GM18508 (cell line): ENCODE results near the gene NOL11.
"Not testable (repeated sequence)": the region's sequence is repeated elsewhere in the genome, so short reads cannot be mapped to it uniquely, and the experiment has no call there.

ENCODE experiments used
- ATAC-seq: cut with Tn5 transposase; IDR thresholded peaks from one replicate; pipeline ENCODE4 v1.9.1; 2021; ENCODE audit warnings: moderate number of reproducible peaks; ENCODE audit not compliant: insufficient read depth, unreplicated experiment

NOL11 gene

DNA sequence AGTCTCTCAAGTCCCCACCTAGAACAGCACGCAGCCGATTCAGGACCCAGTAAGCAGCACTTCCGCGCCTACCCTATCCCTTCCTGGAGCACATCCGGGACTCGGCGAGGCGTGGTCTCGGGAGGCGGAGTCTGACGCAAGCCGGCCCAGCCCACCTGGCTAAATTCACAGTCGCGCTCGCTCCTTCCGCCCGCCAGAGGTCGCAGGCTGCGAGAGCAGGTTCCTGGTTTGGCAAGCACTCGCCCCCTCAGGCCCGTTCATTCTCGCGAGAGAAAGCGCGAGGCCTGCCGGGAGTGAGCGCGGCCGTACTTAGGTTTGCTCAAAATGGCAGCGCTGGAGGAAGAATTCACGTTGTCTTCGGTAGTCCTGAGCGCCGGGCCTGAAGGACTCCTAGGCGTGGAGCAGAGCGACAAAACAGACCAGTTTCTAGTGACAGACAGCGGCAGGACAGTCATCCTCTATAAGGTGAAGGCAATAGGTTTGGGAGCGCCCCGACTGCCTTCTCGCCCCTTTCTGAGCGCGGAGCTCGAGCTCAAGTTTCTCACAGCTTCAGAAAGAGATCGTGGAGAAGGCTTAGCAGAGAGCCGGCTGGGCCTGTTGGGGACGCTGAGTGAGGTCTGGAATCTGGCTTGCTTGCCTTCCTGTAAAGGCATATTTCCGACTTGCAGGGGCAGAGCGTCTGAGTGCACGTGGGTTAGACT is at the start of gene NOL11:
Gene NOL11, plus strand, starts transcription at position 313 of the 701 bp plus-strand sequence. Its CDS starts 12 bp downstream, at position 325.
- ATAC-seq = peak; percentile 86

DNA sequence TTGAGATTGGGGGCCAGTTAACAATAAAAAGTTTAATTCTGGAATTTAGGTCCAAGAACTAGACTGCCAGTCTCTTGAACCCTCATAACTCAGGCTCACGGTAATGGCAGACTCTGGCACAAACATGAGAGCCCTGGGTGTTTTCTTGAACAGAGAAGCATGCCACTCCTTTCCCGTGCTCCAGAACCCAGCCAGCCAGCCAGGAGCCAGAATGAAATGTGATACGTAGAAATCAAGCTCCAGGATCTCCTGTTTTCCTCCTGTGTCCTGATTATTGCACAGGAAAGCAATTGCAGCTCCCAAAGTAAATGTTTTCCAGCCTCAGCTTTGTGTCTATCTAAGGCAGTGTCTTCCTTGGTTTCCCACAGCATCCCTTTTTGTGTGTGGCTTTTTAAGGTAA is 46.2 kb upstream of the NOL11 start:
- ATAC-seq = no peak

DNA sequence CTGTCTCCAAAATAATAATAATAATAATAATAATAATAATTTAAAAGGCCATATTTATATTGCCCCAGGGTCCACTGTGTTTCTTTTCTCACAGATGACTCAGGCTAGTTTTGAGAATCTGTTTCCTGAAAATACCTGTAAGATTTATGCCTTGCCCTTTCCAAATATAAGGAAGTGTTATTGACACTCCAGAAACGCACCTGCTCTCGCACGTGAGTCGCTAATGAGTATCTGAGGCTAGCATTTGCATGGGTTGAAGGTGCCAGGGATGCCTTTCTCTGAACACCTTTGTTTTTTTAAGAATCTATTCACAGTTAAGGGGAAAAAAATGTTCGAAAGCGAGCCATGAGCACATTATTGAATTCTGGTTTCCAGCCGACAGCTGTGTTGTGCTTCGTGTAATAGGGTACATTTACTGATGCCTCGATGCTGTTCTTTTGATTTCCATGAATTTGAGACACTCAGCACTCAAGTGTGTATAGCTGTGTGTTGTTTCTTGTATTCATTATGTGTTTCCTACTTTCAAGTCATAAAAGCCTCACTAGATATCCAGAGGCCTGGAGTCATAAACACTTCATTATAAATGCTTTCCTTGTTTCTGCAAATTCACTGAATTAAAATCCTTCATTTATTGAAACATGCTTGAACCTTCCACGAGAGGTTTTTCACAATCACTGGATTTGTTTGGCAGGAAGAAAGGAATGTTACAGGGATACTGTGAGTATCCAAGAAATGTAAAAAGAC is 45.0 kb upstream of the NOL11 start:
- ATAC-seq = no peak

DNA sequence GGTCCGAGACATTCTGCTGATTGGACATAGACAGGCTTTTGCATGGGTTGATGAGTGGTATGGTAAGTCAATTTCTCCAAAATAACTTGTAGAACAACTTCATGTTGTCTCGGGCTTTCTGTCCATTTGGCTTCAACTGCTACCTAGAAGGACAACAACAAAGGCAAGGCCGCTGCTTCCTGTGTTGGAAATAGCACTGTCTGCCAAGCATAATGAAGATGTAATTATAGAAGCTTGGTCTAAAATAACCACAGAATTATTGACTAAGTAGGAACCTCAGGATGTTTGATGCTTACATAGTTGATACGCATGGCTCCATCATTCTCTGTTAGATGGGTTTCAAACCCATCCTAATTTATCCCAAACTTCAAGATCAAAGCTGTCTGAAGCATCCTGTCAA is 42.3 kb upstream of the NOL11 start:
- no peak for ATAC-seq

DNA sequence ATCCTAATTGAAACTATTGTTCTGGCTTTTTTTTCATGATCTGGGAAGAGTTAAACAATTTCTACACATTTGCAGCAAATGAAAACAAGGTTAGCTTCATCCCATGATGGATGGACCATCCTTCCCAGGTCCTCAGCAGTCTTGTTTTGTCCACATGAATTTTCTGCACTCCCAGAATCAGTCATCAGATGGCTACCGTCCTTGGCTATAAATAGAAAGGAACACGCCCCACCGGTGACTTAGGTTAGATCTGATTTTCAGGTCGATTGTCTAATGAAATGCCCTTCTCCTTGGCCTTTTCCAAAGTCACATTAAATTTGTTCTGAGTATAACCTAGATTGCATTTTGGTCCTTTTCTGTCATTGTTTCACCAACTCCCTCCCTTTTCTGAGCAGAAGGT is 41.4 kb upstream of the NOL11 start:
- no peak for ATAC-seq

DNA sequence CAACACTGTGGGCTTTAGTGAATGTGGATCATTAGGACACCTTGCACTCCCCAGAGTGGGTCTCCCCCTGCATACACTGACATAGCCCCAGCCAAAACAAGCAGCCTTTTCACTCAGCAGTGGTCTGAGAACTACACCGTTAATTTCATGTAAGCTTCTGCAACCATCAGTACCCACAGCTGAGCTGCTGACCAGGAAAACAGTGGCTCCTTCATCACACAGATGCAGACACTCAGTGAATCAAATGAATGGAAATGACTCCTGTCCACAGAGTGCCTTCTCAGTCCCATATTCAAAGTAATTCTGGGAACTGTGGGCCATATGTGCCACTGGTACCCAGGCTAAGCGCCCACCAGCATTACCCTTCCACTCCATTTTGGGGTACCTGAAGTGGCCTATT is 39.3 kb upstream of the NOL11 start:
- ATAC-seq = no peak

DNA sequence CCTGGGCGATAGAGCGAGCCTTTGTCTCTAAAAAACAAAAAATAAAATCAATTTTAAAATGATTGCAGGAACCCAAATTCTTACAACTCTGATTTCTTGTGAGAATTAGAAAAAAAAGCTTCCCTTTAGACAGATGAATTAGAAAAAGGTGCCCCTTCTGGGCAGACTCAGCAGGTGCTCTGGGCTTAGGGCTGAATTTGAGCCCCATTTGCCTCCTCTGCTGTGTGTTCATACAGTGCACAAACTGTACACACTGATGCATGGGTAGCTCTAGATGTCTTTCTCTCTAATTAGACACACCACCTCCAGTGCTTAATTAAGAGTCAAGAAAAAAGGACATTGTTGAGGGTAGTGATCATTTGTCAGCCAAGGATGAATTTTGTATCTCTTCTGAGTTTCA is 38.5 kb upstream of the NOL11 start:
- ATAC-seq = no peak

DNA sequence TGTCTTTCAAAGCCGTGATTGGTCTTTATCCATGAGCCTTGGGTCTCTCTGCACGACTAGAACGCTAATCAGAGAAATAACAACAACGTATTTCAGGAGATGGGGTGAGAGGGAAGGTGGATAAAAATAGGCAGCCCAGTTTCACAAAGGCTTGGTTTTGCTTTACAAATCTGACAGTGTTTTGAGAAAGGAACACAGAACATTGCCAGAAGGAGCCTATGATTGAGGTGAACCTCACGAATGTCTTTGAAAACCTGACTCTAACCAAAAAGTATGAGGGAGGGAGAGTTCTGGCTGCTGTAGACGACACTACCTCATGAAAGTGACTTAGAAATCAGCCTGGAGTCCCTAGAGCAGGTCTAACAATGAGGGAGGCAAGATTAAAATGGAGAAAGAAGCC is 38.0 kb upstream of the NOL11 start:
- no peak for ATAC-seq

DNA sequence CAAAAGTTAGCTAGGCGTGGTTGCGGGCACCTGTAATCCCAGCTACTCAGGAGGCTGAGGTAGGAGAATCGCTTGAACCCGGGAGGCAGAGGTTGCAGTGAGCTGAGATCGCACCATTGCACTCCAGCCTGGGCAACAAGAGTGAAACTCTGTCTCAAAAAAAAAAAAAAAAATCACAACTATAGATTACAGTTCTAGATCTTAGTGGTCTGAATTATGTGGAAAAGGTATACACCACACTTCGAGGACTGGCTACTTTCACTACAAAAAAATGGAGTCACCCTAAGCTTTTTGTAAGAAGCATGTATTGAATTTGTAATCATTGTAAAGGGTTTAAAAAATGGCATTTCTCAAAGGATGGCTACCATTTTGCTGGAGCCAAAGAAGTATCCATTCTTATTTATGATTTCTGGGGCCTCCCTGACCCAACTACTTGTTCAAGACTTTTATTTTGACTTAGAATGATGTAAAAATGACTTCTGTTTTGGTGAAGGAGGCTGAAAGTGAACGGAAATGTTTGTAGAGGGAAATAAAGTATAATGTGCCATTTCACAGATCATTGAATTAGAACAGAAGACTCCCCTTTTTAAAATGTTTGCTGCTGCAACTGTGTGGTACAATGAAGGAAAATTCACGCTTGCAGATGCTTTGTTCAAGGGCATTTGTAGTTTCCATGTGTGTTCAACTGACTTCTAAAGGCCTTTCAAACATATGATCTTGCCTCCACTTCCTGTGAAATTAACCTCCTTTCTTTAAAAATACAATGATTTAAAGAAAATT is 37.1 kb upstream of the NOL11 start:
- ATAC-seq = no peak

DNA sequence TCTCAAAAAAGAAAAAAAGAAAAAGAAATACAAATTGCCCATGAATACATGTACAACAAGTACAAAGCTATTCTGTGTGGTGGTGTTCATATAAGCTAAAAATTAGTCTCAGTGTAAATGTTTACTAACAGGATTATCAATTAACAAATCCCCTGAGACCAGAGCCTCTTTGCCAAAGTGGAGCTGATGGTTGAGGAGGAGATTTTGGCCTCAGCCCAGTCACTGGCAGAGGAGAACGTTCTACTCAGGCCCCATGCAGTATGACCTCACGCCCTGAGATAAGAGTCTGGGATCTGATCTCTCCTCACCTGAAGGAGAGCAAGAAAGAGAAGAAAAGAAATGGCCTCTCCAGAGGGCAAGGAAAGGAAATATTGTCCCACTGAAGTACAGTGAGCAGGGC is 35.5 kb upstream of the NOL11 start:
- ATAC-seq = no peak

DNA sequence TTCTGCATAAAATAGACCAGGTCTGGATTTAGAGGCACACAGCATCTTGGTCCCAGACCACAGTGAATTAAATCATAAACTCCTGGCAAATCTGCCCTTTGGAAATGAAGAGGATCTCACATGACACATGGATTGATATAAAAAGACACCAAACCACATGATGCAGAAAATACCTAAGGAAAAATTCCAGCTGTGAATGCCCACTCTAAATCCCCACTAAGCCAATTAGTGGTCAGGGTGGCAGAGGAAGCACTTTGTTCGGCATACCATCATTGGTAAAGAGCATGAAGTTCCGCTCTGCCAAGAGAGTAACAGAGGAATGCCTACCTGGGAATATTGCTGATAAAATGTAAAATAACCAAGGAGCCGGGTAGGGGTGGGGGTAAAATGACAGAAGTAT is 32.4 kb upstream of the NOL11 start:
- no peak for ATAC-seq

DNA sequence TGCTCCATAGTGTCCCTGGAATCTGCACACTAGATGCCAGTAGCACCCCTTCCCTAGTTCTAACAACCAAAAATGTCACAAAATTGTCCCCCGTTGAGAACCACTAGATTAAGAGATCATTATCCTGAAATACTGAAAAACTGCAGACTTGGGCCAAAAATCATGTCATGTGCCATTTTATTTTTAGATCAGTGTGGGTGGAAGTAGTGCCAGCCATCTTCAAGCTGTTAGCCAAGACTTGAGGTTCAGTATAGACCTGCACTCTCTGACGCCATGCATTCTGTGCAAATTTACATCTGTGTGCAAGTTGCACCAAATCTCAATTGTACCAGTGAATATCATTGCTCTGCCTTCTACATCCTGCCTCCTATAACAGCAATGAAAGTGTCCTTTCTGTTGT is 31.5 kb upstream of the NOL11 start:
- no peak for ATAC-seq

DNA sequence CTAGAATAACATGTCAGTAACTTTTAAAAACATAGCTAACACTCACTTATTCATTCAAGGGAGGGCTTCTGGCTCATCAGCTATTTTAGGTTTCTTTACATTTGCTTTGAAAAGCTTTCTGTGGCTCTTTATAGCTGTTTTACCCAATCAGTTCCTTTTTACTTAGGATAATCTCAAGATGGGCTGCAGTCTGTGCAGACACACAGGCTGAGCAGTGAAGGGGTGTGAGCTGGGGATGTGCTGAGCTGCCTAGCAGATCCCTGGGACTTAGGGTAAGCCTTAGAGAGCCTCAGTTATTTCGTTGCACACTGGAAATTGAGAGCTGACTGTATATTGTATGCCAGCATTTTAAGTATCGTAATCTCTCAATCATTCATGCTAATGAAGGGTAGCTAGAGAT is 30.2 kb upstream of the NOL11 start:
- ATAC-seq = no peak

DNA sequence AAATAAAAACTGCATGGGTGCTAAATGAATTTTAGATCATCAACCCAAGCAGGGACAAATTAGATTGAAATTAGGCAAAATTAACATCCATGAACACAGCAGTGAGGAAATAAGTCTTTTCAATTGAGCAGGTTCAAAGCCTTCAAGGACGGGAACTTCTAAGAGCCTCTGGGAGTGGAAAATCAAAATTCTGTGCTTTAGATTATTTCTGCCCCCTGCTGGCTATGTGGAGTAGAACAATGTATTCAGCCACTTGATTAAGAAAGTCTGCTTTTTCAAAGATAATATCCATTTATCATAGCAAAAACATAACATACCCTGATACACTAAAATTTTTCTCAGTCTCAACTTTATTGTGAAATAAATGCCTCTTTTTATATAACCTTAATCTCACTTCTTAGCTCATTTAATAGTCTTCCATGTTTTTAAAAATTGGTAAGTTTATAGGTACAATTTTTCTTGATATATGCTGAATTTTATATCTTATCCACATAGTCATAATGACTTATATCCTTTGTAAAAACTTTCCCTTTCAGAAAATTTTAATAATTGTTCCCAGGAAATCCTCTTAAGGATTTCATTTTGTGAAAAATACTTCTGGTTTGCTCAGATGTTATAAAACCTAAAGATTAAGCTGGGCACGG is 28.1 kb upstream of the NOL11 start:
- no peak for ATAC-seq

DNA sequence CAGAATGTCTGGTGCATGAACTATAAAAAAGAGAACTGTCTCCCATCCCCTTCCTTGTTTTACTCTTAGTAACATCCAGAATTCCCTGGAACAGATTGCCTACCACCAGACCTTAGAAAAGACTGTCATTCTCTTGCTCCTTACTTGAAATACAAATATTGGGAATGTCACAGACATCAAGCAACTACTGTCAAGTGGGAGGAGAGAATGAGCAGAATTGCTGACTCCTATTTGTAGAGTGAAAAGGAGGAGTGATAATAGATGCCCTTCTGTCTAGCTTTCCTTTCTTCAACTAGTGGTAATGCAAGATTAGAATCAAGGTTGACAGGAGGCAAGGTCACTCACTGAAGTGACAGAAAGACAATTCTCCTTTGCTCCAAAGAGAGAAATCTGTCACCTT is 23.9 kb upstream of the NOL11 start:
- ATAC-seq = no peak

DNA sequence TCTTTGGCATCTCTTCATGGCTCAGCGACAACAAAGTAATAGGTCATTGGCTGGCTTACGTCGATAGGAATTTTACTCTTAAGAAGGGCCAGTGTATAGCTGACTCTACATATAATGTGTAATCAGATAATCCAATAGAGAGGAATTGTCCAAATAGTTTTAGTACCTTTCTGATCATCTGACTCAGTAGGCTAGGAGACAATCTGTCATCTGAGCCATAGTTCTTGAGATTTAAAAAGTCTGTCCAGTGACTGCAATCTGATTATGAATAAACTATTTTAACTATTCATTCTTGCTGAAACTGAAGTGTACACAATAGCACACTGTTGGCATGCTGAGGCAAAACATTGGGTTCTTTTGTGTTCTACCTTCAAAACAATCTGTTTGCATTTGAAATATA is 21.4 kb upstream of the NOL11 start:
- ATAC-seq = no peak

DNA sequence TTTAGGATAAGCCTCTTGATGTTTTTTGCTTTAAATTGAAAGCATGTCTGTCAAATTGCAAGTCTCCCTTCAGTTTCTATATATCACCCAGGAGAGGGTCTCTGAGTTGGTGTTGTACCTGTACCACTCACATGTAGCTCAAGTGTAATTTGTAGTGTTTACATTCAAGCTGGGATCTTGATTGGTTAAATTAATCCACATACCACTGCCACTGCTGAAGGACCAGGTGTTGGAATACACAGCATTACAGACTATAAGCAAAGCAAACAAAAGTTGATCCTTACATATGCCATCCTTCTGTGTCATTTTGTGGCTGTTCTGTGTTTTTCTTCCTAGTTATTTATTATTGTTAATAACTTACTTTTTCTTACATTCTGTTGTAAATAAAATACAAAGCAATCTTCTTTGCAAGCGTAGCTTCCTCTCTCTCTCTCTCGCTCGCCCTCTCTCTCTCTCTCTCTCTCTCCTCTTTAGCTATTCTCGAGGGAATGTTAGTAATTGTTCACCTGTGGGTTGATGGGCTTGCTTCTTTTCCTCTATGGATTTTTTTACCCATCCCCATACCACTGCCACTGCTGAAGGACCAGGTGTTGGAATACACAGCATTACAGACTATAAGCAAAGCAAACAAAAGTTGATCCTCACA is 20.8 kb upstream of the NOL11 start:
- ATAC-seq = no peak

DNA sequence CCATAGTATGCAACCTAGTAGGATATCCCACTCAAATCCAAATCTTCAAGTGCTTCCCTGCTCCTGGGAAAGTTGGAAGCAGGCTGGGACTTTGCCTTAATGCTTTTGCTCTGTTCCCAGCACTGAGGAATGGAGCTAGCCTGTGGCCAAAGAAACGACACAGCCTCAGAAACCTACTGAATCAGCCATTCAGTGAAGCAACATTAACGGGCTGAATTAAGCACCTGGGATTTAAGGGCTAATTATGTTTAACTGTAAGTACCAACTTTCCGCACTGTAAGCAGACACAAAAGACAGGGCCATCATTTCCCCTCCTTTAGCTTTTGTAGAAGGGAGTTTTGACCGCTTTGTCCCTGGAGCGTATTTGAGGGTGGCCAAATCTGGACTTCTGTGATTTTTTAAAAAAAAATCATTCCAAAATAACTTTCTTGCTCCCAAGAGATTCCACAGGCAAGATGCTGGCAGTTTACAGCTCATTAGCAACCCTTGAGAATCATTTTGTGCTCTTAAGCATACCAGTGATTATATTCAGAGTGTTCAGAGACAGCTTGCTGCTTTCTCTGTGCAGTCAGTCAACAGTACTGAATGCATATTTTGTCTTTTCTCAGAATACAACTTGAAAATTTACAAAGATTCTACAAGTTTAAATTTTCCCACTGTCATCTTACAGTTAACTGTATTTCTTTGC is 17.6 kb upstream of the NOL11 start:
- no peak for ATAC-seq

DNA sequence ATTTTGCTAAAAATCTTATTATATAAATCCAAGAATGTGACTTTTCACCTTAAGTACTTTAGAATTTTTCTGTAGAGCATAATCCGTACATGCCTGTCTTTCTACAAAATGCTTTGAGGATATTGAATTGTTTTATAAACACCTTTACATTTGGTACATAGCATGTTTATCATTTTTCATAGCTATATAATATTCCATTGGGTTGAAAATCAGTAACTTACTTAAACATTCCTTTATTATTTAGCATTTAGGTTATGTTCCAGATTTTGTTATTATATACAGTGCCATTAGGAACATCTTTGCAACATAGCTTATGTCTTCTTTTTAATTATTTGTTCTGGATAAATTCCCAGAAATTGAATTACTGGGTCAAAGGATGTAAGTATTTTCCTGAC is 17.0 kb upstream of the NOL11 start:
- ATAC-seq = no peak

DNA sequence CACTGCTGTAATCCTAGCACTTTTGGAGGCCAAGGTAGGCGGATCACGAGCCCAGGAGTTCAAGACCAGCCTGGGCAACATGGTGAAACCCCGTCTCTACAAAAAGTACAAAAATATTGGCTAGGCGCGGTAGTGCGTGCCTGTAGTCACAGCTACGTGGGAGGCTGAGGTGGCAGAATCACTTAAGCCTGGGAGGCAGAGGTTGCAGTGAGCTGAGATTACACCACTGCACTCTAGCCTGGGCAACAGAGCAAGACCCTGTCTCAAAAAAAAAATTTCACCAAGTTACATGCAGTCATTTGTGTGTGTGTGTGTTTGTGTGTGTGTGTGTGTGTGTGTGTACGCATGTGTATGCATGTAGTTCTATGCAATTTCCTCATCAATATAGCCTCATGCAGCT is 14.9 kb upstream of the NOL11 start:
- not testable (repeated sequence) for ATAC-seq
